T-helper 2 cell treated with Interferon-gamma antibody and Interleukin-4, amounts not matched to agents 100 ng/mL and 5 ng/mL, for 36 hours (primary cell): ENCODE results near the gene CMTM7. TPM values are rescaled to one million over a fixed set of nuclear protein-coding genes. Genes with fewer than 3 reads are reported as not detected.

ENCODE experiments used
- total RNA-seq: library from RNA; stranded (reverse); gene quantifications from 2 replicates; pipeline ENCODE4 v1.2.3, GENCODE V29; 2022

Gene CMTM7
- total RNA-seq, 1 donor from 2014 or later, result 58.6 TPM

Other genes with a start within 250 kb of the CMTM7 start
- 5.4 and 5.6 TPM in 2 replicates for gene CMTM8, start 153.2 kb upstream of the CMTM7 start, total RNA-seq
- 55.5 and 58.4 TPM in 2 replicates for gene CMTM6, start 111.0 kb downstream of the CMTM7 start, total RNA-seq
- 29.1 and 30.5 TPM in 2 replicates for gene DYNC1LI1, start 179.0 kb downstream of the CMTM7 start, total RNA-seq